SH-SY5Y (cell line): ENCODE results near the gene TYR.

Experiments
- GATA2 ChIP-seq: IDR thresholded peaks from 2 replicates; pipeline ENCODE4 v1.6.1; 2011; ENCODE audit warnings: mild to moderate bottlenecking, low read depth, low read length
- GATA3 ChIP-seq: IDR thresholded peaks from 2 replicates; pipeline ENCODE4 v1.6.1; 2011; ENCODE audit warnings: low read depth, mild to moderate bottlenecking, low read length, moderate library complexity

DNA sequence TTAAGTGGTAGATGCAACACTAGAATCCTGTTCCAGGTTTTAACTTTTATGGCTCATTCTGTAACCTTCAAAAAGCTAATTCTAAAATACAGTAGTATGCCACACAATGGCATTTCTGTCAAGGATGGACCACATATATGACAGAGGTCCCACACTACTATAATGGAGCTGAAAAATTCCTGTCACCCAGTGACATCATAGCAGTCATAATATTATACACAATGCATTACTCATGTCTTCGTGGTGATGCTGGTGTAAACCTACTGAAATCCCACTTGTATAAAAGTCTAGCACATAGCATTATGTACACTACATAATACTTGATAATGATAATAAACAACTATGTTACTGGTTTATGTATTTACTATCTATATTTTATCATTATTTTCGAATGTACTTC is 12.1 kb downstream of the TYR start:
- no peak for TF ChIP-seq GATA3
- no peak for TF ChIP-seq GATA2
